CD4-positive, alpha-beta T cell treated with Interleukin-4 for 1 hour (primary cell): ENCODE results near the gene ABI2.

ENCODE experiments used
- DNase-seq, 2 donors: peaks; one replicate each; pipeline ENCODE4 v3.0.0-alpha.2; 2020 to 2022

The ABI2 gene

GRCh38 chr2:203484266-203485112, 156.3 kb downstream of the ABI2 start:
- DNase-seq, result peak; percentile 66 to 72

GRCh38 chr2:203489531-203489930, 161.3 kb downstream of the ABI2 start:
- DNase-seq, result no peak

GRCh38 chr2:203490391-203490790, 162.2 kb downstream of the ABI2 start:
- no peak for DNase-seq

- DNase-seq, result peak in 1 of 2 donors; percentile 22
Observed at GRCh38 chr2:203492965-203493364, 164.8 kb downstream of the ABI2 start.
